Activated CD8-positive, alpha-beta memory T cell treated with anti-CD3 and anti-CD28 coated beads, Interleukin-2, amount 10 ng/mL, durations not matched to agents 7 days and 5 days (primary cell): Measurements from ENCODE around the gene ITPRID1. TPM values are rescaled to one million over a fixed set of nuclear protein-coding genes. Genes with fewer than 3 reads are reported as not detected.

Source experiments
- ATAC-seq: fragments of 150-1000 bp; cut with Tn5 transposase; one replicate; pipeline ENCODE4 v1.10.0; 2021; ENCODE audit warnings: moderate library complexity
- CTCF ChIA-PET: fragments of 350-600 bp; sonication (Branson Sonifier 250); formaldehyde crosslinking; loops from one replicate; lab custom pipeline; 2021; ENCODE audit warnings: antibody characterized with exemption; lab: Charles Lee
- DNase-seq: peaks from one replicate; pipeline ENCODE4 v3.0.0-alpha.2; 2020
- H3K27ac Mint-ChIP-seq: one replicate; pipeline ENCODE4 v1.8.0; 2021; ENCODE audit warnings: mild to moderate bottlenecking, mixed read lengths
- H3K27me3 Mint-ChIP-seq: one replicate; pipeline ENCODE4 v1.8.0; 2021; ENCODE audit warnings: mixed read lengths
- H3K36me3 Mint-ChIP-seq: one replicate; pipeline ENCODE4 v1.8.0; 2021; ENCODE audit warnings: mild to moderate bottlenecking, mixed read lengths
- H3K4me1 Mint-ChIP-seq: one replicate; pipeline ENCODE4 v1.8.0; 2021; ENCODE audit warnings: mixed read lengths
- H3K4me3 Mint-ChIP-seq: one replicate; pipeline ENCODE4 v1.8.0; 2021; ENCODE audit warnings: mild to moderate bottlenecking, moderate library complexity, mixed read lengths
- H3K9me3 Mint-ChIP-seq: one replicate; pipeline ENCODE4 v1.8.0; 2022; ENCODE audit warnings: low read depth, mixed read lengths
- total RNA-seq, 2 experiments: library from RNA; stranded (reverse); gene quantifications; one replicate each; pipeline ENCODE4 v1.2.3, GENCODE V29; 2021

ITPRID1 gene
- total RNA-seq, 2 experiments from 2014 or later: not detected

DNA sequence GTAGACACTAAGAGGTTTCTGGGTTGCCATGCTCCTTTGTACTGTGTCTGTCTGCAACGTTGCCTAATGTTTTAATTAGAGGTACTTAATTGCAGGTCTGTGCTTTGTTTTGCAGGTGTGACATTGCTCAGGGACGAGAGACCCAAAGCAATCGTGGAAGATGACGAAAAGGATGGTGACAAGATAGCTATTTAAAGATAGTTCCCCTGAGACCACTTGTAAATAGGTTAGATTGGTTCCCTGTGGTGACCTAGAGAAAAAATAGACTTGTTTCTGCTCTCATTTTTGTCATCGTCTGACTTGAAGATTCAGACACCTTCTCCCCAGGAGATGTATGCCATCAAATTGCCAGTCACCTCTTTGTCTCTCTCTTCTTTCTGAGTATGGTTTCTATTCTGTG, 193.2 kb downstream of the ITPRID1 start:
- ATAC-seq: no peak
- CTCF ChIA-PET: no interaction called here
- no peaks in the 10 kb centered on the region for H3K9me3 Mint-ChIP-seq

More for the DNA sequence above, 193.2 kb downstream of the ITPRID1 start:
- H3K4me3 Mint-ChIP-seq: no peak overlapping the region
- H3K27me3 Mint-ChIP-seq: no peaks in the 10 kb centered on the region
- H3K27ac Mint-ChIP-seq: no peak overlapping the region
- H3K36me3 Mint-ChIP-seq: no peaks in the 10 kb centered on the region
- DNase-seq: no peak
- no peaks in the 10 kb centered on the region for H3K4me1 Mint-ChIP-seq

Other genes with a start within 250 kb of the ITPRID1 start
- gene NEUROD6, start 173.4 kb upstream of the ITPRID1 start, total RNA-seq: not detected
- gene PPP1R17, start 173.1 kb downstream of the ITPRID1 start, total RNA-seq: not detected